ENCODE data around the gene DPH2.

- TF ChIP-seq POLR2A (IDR thresholded peaks at IDR 0.05): no peak
- no peak for TF ChIP-seq CTCF (IDR thresholded peaks at IDR 0.05)
- no peak for TF ChIP-seq POLR2AphosphoS5 (IDR thresholded peaks at IDR 0.05)
Measured at GRCh38 chr1:43965316-43965715, 4.5 kb upstream of the DPH2 start.

Measured in breast epithelium (tissue), 3 donors.